GM18499 (cell line): ENCODE data around the gene FOXA3.

Experiments used
- ATAC-seq: cut with Tn5 transposase; IDR thresholded peaks from one replicate; pipeline ENCODE4 v1.9.1; 2021; ENCODE audit warnings: moderate number of reproducible peaks; ENCODE audit not compliant: insufficient read depth, unreplicated experiment

FOXA3 gene

DNA sequence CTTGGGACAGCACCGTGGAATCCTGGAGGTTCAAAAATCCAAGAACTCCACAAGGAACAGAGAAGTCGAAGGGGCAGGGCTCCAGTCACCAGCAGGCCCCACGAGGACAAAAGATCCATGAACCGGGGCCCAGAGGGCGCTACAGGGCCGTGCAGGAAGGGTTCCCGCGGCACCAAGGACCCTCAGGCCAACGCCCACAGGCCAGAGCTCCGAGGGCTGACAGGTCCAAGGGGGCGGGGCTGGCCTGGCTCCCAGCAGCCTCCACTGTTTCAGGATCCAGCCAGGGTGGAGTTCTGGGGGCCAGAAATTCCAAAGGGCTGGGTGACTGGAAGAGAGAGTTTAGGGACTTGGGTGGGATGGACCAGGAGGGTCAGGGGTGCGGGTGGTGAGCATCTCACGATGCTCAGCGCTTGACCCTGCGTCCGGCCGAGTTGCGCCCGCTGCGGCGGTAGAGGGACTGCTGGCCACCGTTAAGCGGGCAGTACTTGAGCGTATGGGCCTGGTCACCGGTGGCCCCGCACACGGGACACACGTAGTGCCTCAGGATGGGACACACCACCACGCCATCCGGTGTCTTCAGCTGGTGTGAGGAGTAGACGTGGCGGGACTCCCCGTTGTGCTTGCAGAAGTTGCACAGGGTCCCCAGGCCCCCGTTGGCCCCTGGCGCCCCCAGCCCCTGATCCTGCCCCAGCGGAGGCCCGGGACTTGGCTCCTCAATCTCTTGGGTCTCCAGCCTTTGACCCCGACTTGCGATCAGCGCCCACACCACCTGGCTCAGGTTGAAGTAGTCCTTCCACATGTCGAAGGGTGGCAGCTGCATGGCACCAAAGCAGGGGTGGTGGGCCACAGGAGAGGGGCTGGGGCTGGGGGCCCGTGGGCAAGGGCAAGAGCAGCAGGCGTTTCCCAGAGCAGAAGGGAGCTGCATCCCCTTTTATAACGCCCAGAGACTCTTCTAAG lies 50.0 kb downstream of the FOXA3 start, which contains the start of gene NANOS2:
TSS of gene NANOS2 (minus strand) at position 905 of the 957 bp plus-strand sequence. CDS start at position 820, 85 bp downstream.
- no peak for ATAC-seq

DNA sequence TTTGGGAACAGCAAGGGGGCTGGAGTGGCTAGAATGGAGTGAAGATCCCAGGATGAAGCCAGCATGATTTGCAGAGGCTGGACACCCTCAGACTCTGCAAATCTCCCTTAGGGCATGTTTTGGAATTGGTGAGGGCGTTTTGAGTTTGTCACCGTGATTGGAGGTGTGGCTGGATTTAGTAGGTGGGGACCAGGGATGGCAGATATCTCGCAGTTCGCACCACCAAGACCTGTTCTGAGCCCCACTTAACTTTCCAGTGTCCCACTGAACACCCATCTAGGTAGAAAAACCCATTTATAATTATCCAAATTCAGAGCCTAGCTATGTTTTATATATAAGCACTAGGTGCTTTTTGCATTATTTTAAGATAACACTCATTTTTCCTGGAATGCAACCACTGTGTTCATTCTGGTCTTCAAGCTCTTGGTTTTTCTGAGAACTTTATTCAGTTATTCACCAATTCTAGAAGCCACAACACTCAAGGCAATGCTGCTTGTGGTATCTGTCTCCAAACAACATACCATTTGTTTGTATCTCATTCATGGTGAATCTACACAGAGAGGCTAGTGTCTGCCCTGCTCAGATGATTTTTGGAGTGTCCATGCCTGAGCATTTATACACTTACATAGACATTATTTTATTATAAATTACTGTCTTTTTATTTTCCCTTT lies 53.4 kb downstream of the FOXA3 start:
- no peak for ATAC-seq

DNA sequence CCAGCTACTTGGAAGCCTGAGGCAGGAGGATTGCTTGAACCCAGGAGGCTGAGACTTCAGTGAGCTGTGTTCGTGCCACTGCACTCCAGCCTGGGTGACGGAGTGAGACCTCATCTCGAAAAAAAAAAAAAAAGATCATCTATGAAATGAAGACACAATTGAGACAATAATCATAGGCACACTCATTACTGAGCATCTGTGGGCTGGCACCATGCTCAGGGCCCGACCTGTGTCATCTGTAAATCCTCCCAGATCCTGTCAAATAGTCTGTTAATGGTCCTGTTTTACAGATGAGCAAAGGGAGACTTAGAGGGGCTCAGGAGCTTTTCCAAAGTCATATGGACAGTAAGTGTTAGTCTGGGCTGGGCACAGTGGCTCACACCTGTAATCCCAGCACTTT lies 54.6 kb downstream of the FOXA3 start:
- no peak for ATAC-seq

DNA sequence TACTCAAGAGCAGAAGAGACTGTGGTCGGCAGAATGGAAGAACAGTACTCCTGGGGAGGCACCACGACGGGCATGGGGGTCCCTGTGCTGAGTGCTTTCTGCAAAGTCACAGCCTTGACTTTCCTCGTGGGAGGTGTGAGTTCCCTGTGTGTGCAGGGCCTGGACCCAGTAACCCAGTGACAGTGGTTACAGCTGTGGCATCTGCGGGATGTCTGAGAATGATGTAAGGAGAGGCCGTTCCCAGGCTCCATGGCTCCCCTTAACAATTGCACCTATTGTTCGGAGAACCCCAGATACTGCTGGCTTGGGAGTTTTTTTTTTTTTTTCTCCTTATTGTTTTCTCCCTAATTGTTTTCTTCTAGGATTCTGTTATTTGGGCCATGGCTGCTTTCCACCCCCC lies 55.6 kb downstream of the FOXA3 start:
- ATAC-seq: no peak

DNA sequence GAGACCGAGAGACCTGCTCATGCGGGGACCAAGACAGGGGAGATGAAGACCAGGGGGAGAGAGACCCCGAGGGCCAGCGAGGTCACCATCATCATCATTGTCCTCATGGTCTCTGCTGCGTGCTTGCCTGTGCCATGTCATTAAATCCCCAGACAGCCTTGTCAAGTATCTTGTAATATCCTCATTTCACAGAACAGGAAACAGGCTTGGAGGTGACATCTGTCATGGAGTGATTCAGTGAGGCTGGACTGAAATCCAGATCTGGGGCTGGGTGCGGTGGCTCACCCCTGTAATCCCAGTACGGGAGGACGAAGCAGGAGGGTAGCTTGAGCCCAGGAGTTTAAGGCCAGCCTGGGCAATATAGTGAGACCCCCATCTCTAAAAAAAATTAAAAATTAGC lies 56.3 kb downstream of the FOXA3 start:
- no peak for ATAC-seq

DNA sequence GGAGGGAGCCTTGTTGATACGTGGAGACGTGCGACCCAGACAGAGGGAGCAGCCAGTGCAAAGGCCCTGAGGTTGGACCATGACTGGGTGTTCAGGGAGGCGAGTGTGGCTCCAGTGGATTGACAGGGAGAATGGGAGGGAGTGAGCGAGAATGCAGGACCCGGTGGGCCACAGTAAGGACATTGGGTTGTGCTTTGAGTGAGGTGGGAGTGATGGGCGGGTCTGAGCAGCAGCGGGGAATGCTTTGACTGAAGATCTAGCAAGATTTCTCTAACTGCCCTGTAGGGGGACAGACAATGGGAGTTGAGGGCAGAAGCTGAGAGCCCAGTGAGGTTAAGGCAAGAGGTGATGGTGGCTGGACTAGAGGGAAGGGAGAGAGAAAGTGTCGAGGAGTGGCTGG lies 58.2 kb downstream of the FOXA3 start:
- no peak for ATAC-seq
